Gastrocnemius medialis (tissue), 4 donors: ENCODE measurements around the gene RGS5. TPM values are rescaled to one million over a fixed set of nuclear protein-coding genes. Genes with fewer than 3 reads are reported as not detected.
"Not testable (repeated sequence)": the region's sequence is repeated elsewhere in the genome, so short reads cannot be mapped to it uniquely, and the experiment has no call there.

Source experiments
- ATAC-seq, 2 donors: fragments of 150-250 bp; one replicate each; pipeline ENCODE4 v1.9.1; 2016
- DNase-seq, 2 donors: peaks; one replicate each; pipeline ENCODE4 v3.0.0-alpha.2; 2019
- H3K27ac ChIP-seq, 4 donors: fragments of 200-600 bp; sonication (generic); 1 replicate in 1 of 4; 2 replicates in 3 of 4; pipeline ENCODE4 v1.5.1; 2016 to 2018; ENCODE audit warnings: mild to moderate bottlenecking in 2 of 4, moderate library complexity in 1 of 4
- H3K27me3 ChIP-seq, 3 donors: fragments of 200-600 bp; sonication (generic) in 2 of 3; 1 replicate in 1 of 3; 2 replicates in 2 of 3; pipeline versions ENCODE4 v1.5.1 to v1.6.0; 2016 to 2019; ENCODE audit warnings: mild to moderate bottlenecking in 1 of 3, moderate library complexity in 1 of 3
- H3K36me3 ChIP-seq, 2 donors: fragments of 200-600 bp; sonication (generic) in 1 of 2; one replicate each; pipeline ENCODE4 v1.5.1; 2017 to 2018
- H3K4me1 ChIP-seq, 2 donors: fragments of 200-600 bp; sonication (generic) in 1 of 2; one replicate each; pipeline ENCODE4 v1.5.1; 2016 to 2017; ENCODE audit warnings: mild to moderate bottlenecking in 2 of 2
- H3K4me3 ChIP-seq, 4 donors: fragments of 200-600 bp; sonication (generic) in 3 of 4; 1 replicate in 1 of 4; 2 replicates in 3 of 4; pipeline ENCODE4 v1.5.1; 2016 to 2019; ENCODE audit warnings: mild to moderate bottlenecking in 2 of 4
- H3K9me3 ChIP-seq, 3 donors: fragments of 200-600 bp; sonication (generic) in 2 of 3; 1 replicate in 1 of 3; 2 replicates in 2 of 3; pipeline ENCODE4 v1.5.1; 2016 to 2019
- CTCF ChIP-seq, 5 experiments: fragments of 450-650 bp in 3 of 5; fragments of 200-600 bp in 2 of 5; sonication (generic) in 2 of 5; IDR thresholded peaks in 4 of 5; conservative IDR thresholded peaks in 1 of 5; 1 replicate in 4 of 5; 2 replicates in 1 of 5; pipeline ENCODE4 v1.5.1; 2016 to 2019; ENCODE audit warnings: antibody characterized with exemption in 5 of 5, mild to moderate bottlenecking in 3 of 5, moderate library complexity in 3 of 5
- POLR2A ChIP-seq, 2 donors: fragments of 450-650 bp; IDR thresholded peaks; one replicate each; pipeline ENCODE4 v1.6.1; 2017; ENCODE audit warnings: antibody characterized with exemption in 2 of 2, mild to moderate bottlenecking in 2 of 2, moderate library complexity in 2 of 2
- in situ Hi-C, 4 donors: fragments of 200-750 bp; cut with MboI; loops; one replicate each; pipeline versions ENCODE4 v1.15.0 to v1.8.0; 2017; ENCODE audit warnings: low sequenced_read_pairs in 4 of 4
- intact Hi-C: fragments of 100-400 bp; cut with DNase I; formaldehyde crosslinking; loops from one replicate; pipeline ENCODE4 v1.15.1; 2023; ENCODE audit warnings: low total_unique reads
- total RNA-seq, 4 donors: library from RNA; depleted of rRNA; stranded (reverse); fragments of >200 nt; gene quantifications; one replicate each; pipeline versions ENCODE4 v1.1.0 to v1.2.3, GENCODE V29; 2016

Gene RGS5
- 100 to 1,000 TPM in 3 of 4 donors, 10 to 100 TPM in 1; 71.2 to 195 (median 158) TPM for total RNA-seq

GRCh38 chr1:163202833-163203451 is at the start of gene RGS5:
Gene RGS5 (minus strand): TSS chr1:163202916. CDS start chr1:163202835, 81 bp downstream.
- no peak within 1 kb of the TSS for H3K27ac ChIP-seq
- in situ Hi-C loops, result no loop called here
- no peak for DNase-seq
- H3K36me3 ChIP-seq, result no peaks in the 10 kb centered on the region
- H3K27me3 ChIP-seq, result no peaks in the 10 kb centered on the region
- H3K4me3 ChIP-seq, result peak within 1 kb of the TSS in 3 of 4 donors; percentile 29 to 38 (median 35)
- intact Hi-C loops, result no loop called here
- no peaks in the 10 kb centered on the region for H3K4me1 ChIP-seq
- no peak for TF ChIP-seq CTCF (IDR thresholded peaks at IDR 0.05 in 4 of 5, conservative IDR thresholded peaks at IDR 0.05 in 1 of 5)
- no peak for TF ChIP-seq POLR2A (IDR thresholded peaks at IDR 0.05)
- H3K9me3 ChIP-seq, result no peaks in the 10 kb centered on the region
- ATAC-seq, result no peak

GRCh38 chr1:163250382-163250974 is 47.8 kb upstream of the RGS5 start:
- TF ChIP-seq POLR2A (IDR thresholded peaks at IDR 0.05) (no peak), CTCF (IDR thresholded peaks at IDR 0.05 in 4 of 5, conservative IDR thresholded peaks at IDR 0.05 in 1 of 5) (no peak)
- in situ Hi-C loops (no loop called here), intact Hi-C loops (no loop called here)
- H3K4me3 ChIP-seq, result no peak overlapping the region
- H3K9me3 ChIP-seq, result no peaks in the 10 kb centered on the region
- no peak overlapping the region for H3K27ac ChIP-seq
- no peaks in the 10 kb centered on the region for H3K4me1 ChIP-seq
- ATAC-seq (no peak), DNase-seq (no peak)
- no peaks in the 10 kb centered on the region for H3K36me3 ChIP-seq
- no peaks in the 10 kb centered on the region for H3K27me3 ChIP-seq

- H3K4me1 ChIP-seq, result no peaks in the 10 kb centered on the region
- H3K27ac ChIP-seq, result no peak overlapping the region
- intact Hi-C loops, result no loop called here
- in situ Hi-C loops, result no loop called here
- H3K9me3 ChIP-seq, result no peaks in the 10 kb centered on the region
- ATAC-seq, result no peak
- H3K36me3 ChIP-seq, result no peaks in the 10 kb centered on the region
- H3K27me3 ChIP-seq, result no peaks in the 10 kb centered on the region
- DNase-seq, result no peak
- TF ChIP-seq POLR2A (IDR thresholded peaks at IDR 0.05), result no peak
- TF ChIP-seq CTCF (IDR thresholded peaks at IDR 0.05 in 4 of 5, conservative IDR thresholded peaks at IDR 0.05 in 1 of 5), result no peak
- no peak overlapping the region for H3K4me3 ChIP-seq
Observed at GRCh38 chr1:163248064-163248463, 45.3 kb upstream of the RGS5 start.

GRCh38 chr1:163244648-163245047 is 41.9 kb upstream of the RGS5 start:
- H3K36me3 ChIP-seq, H3K27me3 ChIP-seq, H3K4me1 ChIP-seq, H3K4me3 ChIP-seq, H3K27ac ChIP-seq, ATAC-seq, intact Hi-C loops, H3K9me3 ChIP-seq, DNase-seq, in situ Hi-C loops: not testable (repeated sequence)

GRCh38 chr1:163241746-163242145 is 39.0 kb upstream of the RGS5 start:
- Histone ChIP-seq H3K36me3 (no peaks in the 10 kb centered on the region), H3K4me3 (no peak overlapping the region), H3K27ac (no peak overlapping the region), H3K4me1 (no peaks in the 10 kb centered on the region), H3K9me3 (no peaks in the 10 kb centered on the region), H3K27me3 (no peaks in the 10 kb centered on the region)
- intact Hi-C loops, result no loop called here
- DNase-seq (no peak), ATAC-seq (no peak)
- in situ Hi-C loops, result no loop called here
- TF ChIP-seq POLR2A (IDR thresholded peaks at IDR 0.05), result no peak
